SU-DHL-6 (cell line): ENCODE data around the gene ITIH4.

ENCODE experiments used
- H2AFZ ChIP-seq: fragments of 200-600 bp; sonication (generic); 2 replicates; pipeline ENCODE4 v1.6.1; 2014; ENCODE audit warnings: low read depth, mild to moderate bottlenecking, moderate library complexity, mixed read lengths, antibody characterized with exemption, low read length; ENCODE audit not compliant: severe bottlenecking
- H3F3A ChIP-seq: fragments of 200-600 bp; shearing (Covaris generic); 2 replicates; pipeline ENCODE4 v1.6.0; 2016; ENCODE audit warnings: antibody characterized with exemption, mild to moderate bottlenecking; ENCODE audit not compliant: insufficient read depth
- H3K27ac ChIP-seq: fragments of 200-600 bp; sonication (generic); 2 replicates; pipeline ENCODE4 v1.5.1; 2016; ENCODE audit warnings: low read depth, mild to moderate bottlenecking, low read length, moderate library complexity, mixed read lengths
- H3K27me3 ChIP-seq: fragments of 200-600 bp; sonication (generic), shearing (Covaris generic); 2 replicates; pipeline ENCODE4 v1.6.0; 2014; ENCODE audit warnings: mild to moderate bottlenecking, low read length
- H3K36me3 ChIP-seq: fragments of 200-600 bp; sonication (generic); 2 replicates; pipeline ENCODE4 v1.6.1; 2014; ENCODE audit warnings: mild to moderate bottlenecking, low read length, mixed read lengths
- H3K4me2 ChIP-seq: fragments of 300-600, 200-600 bp; shearing (Covaris generic), sonication (generic); 2 replicates; pipeline ENCODE4 v1.6.0; 2014; ENCODE audit warnings: low read length, low read depth, mild to moderate bottlenecking; ENCODE audit not compliant: poor library complexity, severe bottlenecking
- H3K4me3 ChIP-seq: fragments of 200-600 bp; sonication (generic); 2 replicates; pipeline ENCODE4 v1.5.1; 2014; ENCODE audit warnings: antibody characterized with exemption, low read length, mild to moderate bottlenecking, mixed read lengths; ENCODE audit not compliant: insufficient read depth, poor library complexity, severe bottlenecking
- H3K79me2 ChIP-seq: fragments of 200-600 bp; sonication (generic); 2 replicates; pipeline ENCODE4 v1.6.1; 2014; ENCODE audit warnings: mild to moderate bottlenecking, low read length, moderate library complexity; ENCODE audit not compliant: insufficient read depth
- H3K9ac ChIP-seq: fragments of 200-600 bp; sonication (generic); 2 replicates; pipeline ENCODE4 v1.7.0; 2014; ENCODE audit warnings: mild to moderate bottlenecking, low read length
- H3K9me2 ChIP-seq: fragments of 200-600 bp; sonication (generic); replicated peaks from 2 replicates; pipeline ENCODE4 v1.6.1; 2014; ENCODE audit warnings: low read length; ENCODE audit not compliant: insufficient read depth
- H3K9me3 ChIP-seq: fragments of 200-600 bp; sonication (generic); 2 replicates; pipeline ENCODE4 v1.6.1; 2014; ENCODE audit warnings: low read length, mixed read lengths; ENCODE audit not compliant: insufficient read depth
- H4K20me1 ChIP-seq: fragments of 200-600 bp; sonication (generic); 2 replicates; pipeline ENCODE4 v1.6.1; 2014; ENCODE audit warnings: low read depth, mild to moderate bottlenecking, antibody characterized with exemption, low read length, moderate library complexity, mixed read lengths
- CTCF ChIP-seq: fragments of 200-600 bp; sonication (generic); IDR thresholded peaks from one replicate; pipeline ENCODE4 v1.5.1; 2017; ENCODE audit warnings: antibody characterized with exemption, mild to moderate bottlenecking, low read length, moderate library complexity; ENCODE audit not compliant: insufficient read depth, poor library complexity, severe bottlenecking
- EZH2phosphoT487 ChIP-seq: fragments of 200-600 bp; sonication (generic), shearing (Covaris generic); conservative IDR thresholded peaks from 2 replicates; pipeline ENCODE4 v1.6.1; 2018; ENCODE audit warnings: mild to moderate bottlenecking, antibody characterized with exemption, low read length, moderate library complexity, mixed read lengths

The ITIH4 gene

DNA sequence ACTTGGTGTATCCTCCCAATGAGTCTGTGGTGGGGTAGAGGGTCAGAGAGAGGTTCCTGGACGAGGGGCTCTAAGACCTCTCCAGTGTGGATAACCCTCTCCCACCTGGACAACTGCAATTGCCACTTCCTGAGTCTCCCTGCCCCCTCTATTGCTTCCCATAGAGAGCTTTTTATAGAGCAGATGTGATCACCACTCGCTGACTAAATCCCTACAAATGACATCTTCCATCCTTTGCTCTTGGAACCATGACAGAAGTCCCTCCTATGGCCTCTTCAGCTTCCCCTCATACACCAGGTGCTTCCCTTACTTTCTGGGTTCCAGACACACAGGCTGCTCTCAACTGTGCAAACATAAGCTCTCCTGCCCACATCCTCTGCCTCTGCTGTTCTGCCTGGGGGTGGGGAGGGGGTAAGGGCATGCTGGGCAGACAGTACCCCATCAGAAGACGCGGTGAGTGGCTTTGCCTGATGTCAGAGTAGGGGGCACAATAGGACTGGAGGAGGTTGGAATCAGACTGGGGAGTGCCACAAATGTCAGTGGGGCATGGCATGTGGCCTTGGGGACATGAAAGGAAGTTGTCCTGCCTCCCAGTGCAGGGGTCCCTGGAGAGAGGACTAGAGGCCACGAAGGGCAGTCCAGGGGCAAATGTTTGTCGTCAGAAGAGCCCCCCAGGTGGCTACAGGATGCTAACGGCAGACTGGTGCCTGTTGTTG is 20.7 kb downstream of the ITIH4 start:
- H4K20me1 ChIP-seq, result no peaks in the 10 kb centered on the region
- no peak overlapping the region for H3K27ac ChIP-seq
- H3K4me2 ChIP-seq, result no peak overlapping the region
- H2AFZ ChIP-seq, result no peak overlapping the region
- no peak overlapping the region for H3K4me3 ChIP-seq
- H3K27me3 ChIP-seq, result no peaks in the 10 kb centered on the region
- no peaks in the 10 kb centered on the region for H3K9me2 ChIP-seq
- H3K79me2 ChIP-seq, result no peaks in the 10 kb centered on the region
- no peak for TF ChIP-seq EZH2phosphoT487
- no peak for TF ChIP-seq CTCF
- no peaks in the 10 kb centered on the region for H3F3A ChIP-seq
- H3K9ac ChIP-seq, result no peak overlapping the region
- H3K9me3 ChIP-seq, result no peaks in the 10 kb centered on the region
- no peaks in the 10 kb centered on the region for H3K36me3 ChIP-seq

DNA sequence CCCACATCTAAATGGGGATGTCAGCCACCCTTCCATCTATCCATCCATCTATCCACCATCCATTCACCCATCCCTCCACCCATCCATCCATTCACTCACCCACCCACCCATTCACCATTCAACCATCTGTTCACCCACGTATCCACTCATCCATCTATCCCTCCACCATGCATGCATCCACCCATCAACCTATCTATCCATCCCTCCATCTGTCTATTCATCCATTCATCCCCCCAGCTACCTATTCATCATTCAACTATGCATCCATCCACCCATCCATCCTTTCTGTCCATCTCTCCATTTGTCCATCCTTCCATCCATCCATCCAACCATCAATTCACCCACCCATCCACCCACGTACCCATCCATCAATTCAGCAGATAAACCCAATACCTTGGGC is 21.3 kb downstream of the ITIH4 start:
- Histone ChIP-seq H3K4me3 (no peak overlapping the region), H3K27me3 (no peaks in the 10 kb centered on the region), H4K20me1 (no peaks in the 10 kb centered on the region), H3K9me3 (no peaks in the 10 kb centered on the region), H3K4me2 (no peak overlapping the region), H3K36me3 (no peaks in the 10 kb centered on the region), H3K27ac (no peak overlapping the region), H3K79me2 (no peaks in the 10 kb centered on the region), H3F3A (no peaks in the 10 kb centered on the region), H3K9me2 (no peaks in the 10 kb centered on the region), H2AFZ (no peak overlapping the region), H3K9ac (no peak overlapping the region)
- TF ChIP-seq EZH2phosphoT487 (no peak), CTCF (no peak)

GRCh38 chr3:52805270-52806039 is 25.0 kb downstream of the ITIH4 start:
- no peaks in the 10 kb centered on the region for H3K79me2 ChIP-seq
- no peak overlapping the region for H3K4me3 ChIP-seq
- H3K27ac ChIP-seq, result no peak overlapping the region
- H3K9me3 ChIP-seq, result no peaks in the 10 kb centered on the region
- H3K4me2 ChIP-seq, result no peak overlapping the region
- H3K27me3 ChIP-seq, result no peaks in the 10 kb centered on the region
- no peaks in the 10 kb centered on the region for H3K9me2 ChIP-seq
- no peak for TF ChIP-seq EZH2phosphoT487
- H3F3A ChIP-seq, result no peaks in the 10 kb centered on the region
- H4K20me1 ChIP-seq, result no peaks in the 10 kb centered on the region
- H2AFZ ChIP-seq, result no peak overlapping the region
- H3K36me3 ChIP-seq, result no peaks in the 10 kb centered on the region
- H3K9ac ChIP-seq, result no peak overlapping the region

GRCh38 chr3:52801839-52802238 is 28.6 kb downstream of the ITIH4 start:
- H3K27me3 ChIP-seq, result no peaks in the 10 kb centered on the region
- no peaks in the 10 kb centered on the region for H3K79me2 ChIP-seq
- no peaks in the 10 kb centered on the region for H4K20me1 ChIP-seq
- H2AFZ ChIP-seq, result no peak overlapping the region
- no peaks in the 10 kb centered on the region for H3K9me2 ChIP-seq
- no peak overlapping the region for H3K27ac ChIP-seq
- H3F3A ChIP-seq, result no peaks in the 10 kb centered on the region
- H3K9ac ChIP-seq, result no peak overlapping the region
- TF ChIP-seq EZH2phosphoT487 (no peak), CTCF (no peak)
- H3K36me3 ChIP-seq, result no peaks in the 10 kb centered on the region
- no peaks in the 10 kb centered on the region for H3K9me3 ChIP-seq
- H3K4me2 ChIP-seq, result no peak overlapping the region
- no peak overlapping the region for H3K4me3 ChIP-seq
